Measurements from ENCODE around the gene MECP2. TPM values are rescaled to one million over a fixed set of nuclear protein-coding genes. Genes with fewer than 3 reads are reported as not detected.

Gene MECP2
- total and polyA plus RNA-seq, 10 of the 15 experiments (the other 5 are each of a cell fraction or from before 2014, with no cell fraction given): 1.3 to 32.7 (median 13.7) TPM

GRCh38 chrX:154025230-154025629 is 72.3 kb downstream of the MECP2 start:
- H3K4me3 ChIP-seq: no peak overlapping the region
- no peak for DNase-seq (ENCODE audit: low read depth, low spot score)
- peaks cover 7% of the 10 kb centered on the region for H3K79me2 ChIP-seq (ENCODE audit: control insufficient read depth, insufficient read depth, low read length)
- WGBS (ENCODE audit: insufficient coverage, insufficient replicate concordance, low lambda C conversion rate, missing lambda C conversion rate): 68% methylated on average over 8 of the region's 8 CpGs
- no peak for TF ChIP-seq BACH1 (IDR thresholded peaks at IDR 0.05; ENCODE audit: borderline replicate concordance)
- no peak for TF ChIP-seq BRCA1 (IDR thresholded peaks at IDR 0.05; ENCODE audit: low read depth, low read length)
- TF ChIP-seq, protein P1, sequence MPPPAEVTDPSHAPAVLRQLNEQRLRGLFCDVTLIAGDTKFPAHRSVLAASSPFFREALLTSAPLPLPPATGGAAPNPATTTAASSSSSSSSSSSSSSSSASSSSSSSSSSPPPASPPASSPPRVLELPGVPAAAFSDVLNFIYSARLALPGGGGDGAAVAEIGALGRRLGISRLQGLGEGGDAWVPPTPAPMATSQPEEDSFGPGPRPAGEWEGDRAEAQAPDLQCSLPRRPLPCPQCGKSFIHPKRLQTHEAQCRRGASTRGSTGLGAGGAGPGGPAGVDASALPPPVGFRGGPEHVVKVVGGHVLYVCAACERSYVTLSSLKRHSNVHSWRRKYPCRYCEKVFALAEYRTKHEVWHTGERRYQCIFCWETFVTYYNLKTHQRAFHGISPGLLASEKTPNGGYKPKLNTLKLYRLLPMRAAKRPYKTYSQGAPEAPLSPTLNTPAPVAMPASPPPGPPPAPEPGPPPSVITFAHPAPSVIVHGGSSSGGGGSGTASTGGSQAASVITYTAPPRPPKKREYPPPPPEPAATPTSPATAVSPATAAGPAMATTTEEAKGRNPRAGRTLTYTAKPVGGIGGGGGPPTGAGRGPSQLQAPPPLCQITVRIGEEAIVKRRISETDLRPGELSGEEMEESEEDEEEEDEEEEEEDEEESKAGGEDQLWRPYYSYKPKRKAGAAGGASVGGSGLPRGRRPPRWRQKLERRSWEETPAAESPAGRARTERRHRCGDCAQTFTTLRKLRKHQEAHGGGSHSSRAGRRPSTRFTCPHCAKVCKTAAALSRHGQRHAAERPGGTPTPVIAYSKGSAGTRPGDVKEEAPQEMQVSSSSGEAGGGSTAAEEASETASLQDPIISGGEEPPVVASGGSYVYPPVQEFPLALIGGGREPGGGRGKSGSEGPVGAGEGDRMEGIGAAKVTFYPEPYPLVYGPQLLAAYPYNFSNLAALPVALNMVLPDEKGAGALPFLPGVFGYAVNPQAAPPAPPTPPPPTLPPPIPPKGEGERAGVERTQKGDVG (CRISPR knock-in tag; IDR thresholded peaks at IDR 0.05): no peak
- TF ChIP-seq SP1 (IDR thresholded peaks at IDR 0.05; ENCODE audit: low read depth, low read length): no peak
- TF ChIP-seq CBX5 (IDR thresholded peaks at IDR 0.05; ENCODE audit: low read depth): no peak
- no peak for TF ChIP-seq HDGF (IDR thresholded peaks at IDR 0.05)
- TF ChIP-seq WRNIP1 (IDR thresholded peaks at IDR 0.05; ENCODE audit: borderline replicate concordance, low read depth, low read length): no peak
- TF ChIP-seq IKZF1 (conservative IDR thresholded peaks at IDR 0.05): no peak
- no peak for TF ChIP-seq IRF3 (IDR thresholded peaks at IDR 0.05)
- TF ChIP-seq POU2F2 (IDR thresholded peaks at IDR 0.05; ENCODE audit: borderline replicate concordance, low read depth, low read length): no peak
- no peak for TF ChIP-seq RAD21 (IDR thresholded peaks at IDR 0.05; ENCODE audit: insufficient read depth, low read depth, low read length)
- H3K4me1 ChIP-seq (ENCODE audit: control insufficient read depth, insufficient read depth, low read length): peaks cover 8% of the 10 kb centered on the region
- H3K9ac ChIP-seq (ENCODE audit: control insufficient read depth, insufficient read depth, low read length): no peak overlapping the region
- no peaks in the 10 kb centered on the region for H3K9me3 ChIP-seq (replicated peaks; ENCODE audit: control insufficient read depth, insufficient read depth, low read length)
- H3K36me3 ChIP-seq (ENCODE audit: control insufficient read depth in 2 of 2, insufficient read depth in 2 of 2, low read length in 1 of 2): no peaks in the 10 kb centered on the region; a peak in 2 of 4 replicates
- RAD21 ChIA-PET (ENCODE audit: unreplicated experiment): no interaction called here
- ATAC-seq: no peak
- SMC1A ChIA-PET (ENCODE audit: uncharacterized antibody, unreplicated experiment): no interaction called here
- in situ Hi-C loops (cut with MboI): no loop called here
- H2AFZ ChIP-seq (ENCODE audit: control insufficient read depth, low read depth, low read length): no peak overlapping the region
- intact Hi-C loops (cut with micrococcal nuclease; ENCODE audit: unreplicated experiment): no loop called here
- BruUV-seq (replicated peaks): no TSS peak
- H3K27me3 ChIP-seq (replicated peaks in 1 of 2; ENCODE audit: control insufficient read depth in 2 of 2, insufficient read depth in 2 of 2, low read length in 1 of 2): no peaks in the 10 kb centered on the region; a peak in 1 of 4 replicates
- no peak overlapping the region for H3K4me2 ChIP-seq (ENCODE audit: control insufficient read depth, insufficient read depth)
- CTCF ChIA-PET: no interaction called here
- FAIRE-seq: no peak
- POLR2A ChIA-PET: no interaction called here
- no peak overlapping the region for H3K27ac ChIP-seq (ENCODE audit: control insufficient read depth, insufficient read depth)
- H4K20me1 ChIP-seq (ENCODE audit: control insufficient read depth, insufficient read depth): no peaks in the 10 kb centered on the region

All from GM12878 (cell line).